K562 (cell line): Measurements from ENCODE around the gene SLC25A26.

ENCODE experiments used
- FOSL1 ChIP-seq: fragments of 200-800 bp; sonication (Bioruptor generic); conservative IDR thresholded peaks from 2 replicates; pipeline ENCODE4 v1.6.1; 2016; ENCODE audit warnings: missing genetic modification characterization, missing compliant biosample characterization
- HIVEP1 ChIP-seq: fragments of 250-450 bp; sonication (Bioruptor Pico); IDR thresholded peaks from 2 replicates; pipeline ENCODE4 v1.4.0; 2020; ENCODE audit warnings: mild to moderate bottlenecking
- PHF20 ChIP-seq: fragments of 450-650 bp; IDR thresholded peaks from 2 replicates; pipeline ENCODE4 v1.6.1; 2018; ENCODE audit not compliant: partially characterized antibody
- POLR2A ChIP-seq: fragments of 450-650 bp; conservative IDR thresholded peaks from 2 replicates; pipeline ENCODE4 v1.6.1; 2016
- REST ChIP-seq, 2 experiments: fragments of 450-650 bp; formaldehyde crosslinking in 1 of 2; IDR thresholded peaks; 2 replicates each; pipeline versions ENCODE4 v1.4.0 to v1.6.1; 2014 to 2020; ENCODE audit warnings: mild to moderate bottlenecking in 2 of 2, borderline replicate concordance in 1 of 2, low read depth in 1 of 2
- SMARCE1 ChIP-seq: fragments of 450-650 bp; IDR thresholded peaks from 2 replicates; pipeline ENCODE4 v1.7.1; 2016; ENCODE audit warnings: mild to moderate bottlenecking
- SP1 ChIP-seq: sonication (generic); formaldehyde crosslinking; IDR thresholded peaks from 2 replicates; pipeline ENCODE4 v1.8.1; 2022; ENCODE audit warnings: mild to moderate bottlenecking, missing genetic modification reagents
- TRIM24 ChIP-seq, 2 experiments: fragments of 450-650 bp; IDR thresholded peaks; 2 replicates each; pipeline ENCODE4 v1.6.1; 2016
- ZNF324 ChIP-seq: fragments of 250-450 bp; sonication (Bioruptor Pico); IDR thresholded peaks from 2 replicates; pipeline ENCODE4 v1.4.0; 2020; ENCODE audit warnings: mild to moderate bottlenecking
- ZNF79 ChIP-seq: fragments of 250-450 bp; sonication (Bioruptor Pico); IDR thresholded peaks from 2 replicates; pipeline ENCODE4 v1.4.0; 2020; ENCODE audit warnings: low read depth, mild to moderate bottlenecking, moderate library complexity
- TF ChIP-seq, protein P1 (sequence below): fragments of 250-450 bp; sonication (Bioruptor Pico); IDR thresholded peaks from 2 replicates; pipeline ENCODE4 v1.6.1; 2021; ENCODE audit warnings: mild to moderate bottlenecking
- TF ChIP-seq, protein P2 (sequence below), 3 experiments: IDR thresholded peaks in 2 of 3; conservative IDR thresholded peaks in 1 of 3; 2 replicates each; pipeline ENCODE4 v1.5.1; 2011 to 2012; ENCODE audit warnings: low read length in 3 of 3, mild to moderate bottlenecking in 3 of 3, control low read depth in 2 of 3, improper control_type of control experiment in 1 of 3, inconsistent platforms in 1 of 3, low read depth in 1 of 3, mixed read lengths in 1 of 3, moderate library complexity in 1 of 3; ENCODE audit not compliant: insufficient read depth in 2 of 3

DNA sequence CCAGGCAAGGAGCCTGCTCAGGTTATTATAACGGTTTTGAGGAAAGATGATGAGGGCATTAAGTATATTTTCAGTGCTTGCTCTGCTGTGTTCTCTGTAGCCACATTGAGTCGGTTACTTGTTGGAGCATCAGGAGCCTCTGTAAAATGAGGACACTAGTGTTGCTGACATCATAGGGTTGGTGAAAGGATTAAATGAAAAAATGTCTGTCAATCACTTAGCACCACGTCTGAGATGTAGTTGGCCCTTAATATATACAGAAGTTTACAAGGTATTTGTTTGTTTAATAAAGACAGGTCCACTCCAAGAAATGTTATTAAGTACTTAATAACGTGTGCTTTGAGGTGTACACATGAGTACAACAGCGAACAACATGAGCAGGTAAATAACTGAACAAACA lies 735 bp upstream of the SLC25A26 start:
- TF ChIP-seq FOSL1 (tag) (no peak), ZNF79 (CRISPR knock-in tag) (no peak), SMARCE1 (no peak), SP1 (CRISPR knock-in tag) (no peak), HIVEP1 (no peak), TRIM24 (IDR thresholded peaks at IDR 0.05) (no peak), PHF20 (no peak), ZNF324 (CRISPR knock-in tag) (no peak), POLR2A (no peak), REST (IDR thresholded peaks at IDR 0.05; ENCODE audit: borderline replicate concordance) (no peak), REST (CRISPR knock-in tag; IDR thresholded peaks at IDR 0.05; ENCODE audit: low read depth) (no peak)
- TF ChIP-seq, protein P1, sequence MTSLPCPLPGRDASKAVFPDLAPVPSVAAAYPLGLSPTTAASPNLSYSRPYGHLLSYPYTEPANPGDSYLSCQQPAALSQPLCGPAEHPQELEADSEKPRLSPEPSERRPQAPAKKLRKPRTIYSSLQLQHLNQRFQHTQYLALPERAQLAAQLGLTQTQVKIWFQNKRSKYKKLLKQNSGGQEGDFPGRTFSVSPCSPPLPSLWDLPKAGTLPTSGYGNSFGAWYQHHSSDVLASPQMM (CRISPR knock-in tag): no peak
- TF ChIP-seq, protein P2, sequence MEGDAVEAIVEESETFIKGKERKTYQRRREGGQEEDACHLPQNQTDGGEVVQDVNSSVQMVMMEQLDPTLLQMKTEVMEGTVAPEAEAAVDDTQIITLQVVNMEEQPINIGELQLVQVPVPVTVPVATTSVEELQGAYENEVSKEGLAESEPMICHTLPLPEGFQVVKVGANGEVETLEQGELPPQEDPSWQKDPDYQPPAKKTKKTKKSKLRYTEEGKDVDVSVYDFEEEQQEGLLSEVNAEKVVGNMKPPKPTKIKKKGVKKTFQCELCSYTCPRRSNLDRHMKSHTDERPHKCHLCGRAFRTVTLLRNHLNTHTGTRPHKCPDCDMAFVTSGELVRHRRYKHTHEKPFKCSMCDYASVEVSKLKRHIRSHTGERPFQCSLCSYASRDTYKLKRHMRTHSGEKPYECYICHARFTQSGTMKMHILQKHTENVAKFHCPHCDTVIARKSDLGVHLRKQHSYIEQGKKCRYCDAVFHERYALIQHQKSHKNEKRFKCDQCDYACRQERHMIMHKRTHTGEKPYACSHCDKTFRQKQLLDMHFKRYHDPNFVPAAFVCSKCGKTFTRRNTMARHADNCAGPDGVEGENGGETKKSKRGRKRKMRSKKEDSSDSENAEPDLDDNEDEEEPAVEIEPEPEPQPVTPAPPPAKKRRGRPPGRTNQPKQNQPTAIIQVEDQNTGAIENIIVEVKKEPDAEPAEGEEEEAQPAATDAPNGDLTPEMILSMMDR (IDR thresholded peaks at IDR 0.05 in 2 of 3, conservative IDR thresholded peaks at IDR 0.05 in 1 of 3; ENCODE audit: insufficient read depth in 2 of 3, low read depth in 1 of 3, low read length in 3 of 3): no peak
